HG03095 (cell line): ENCODE measurements around the gene KRT84.

ENCODE experiments used
- ATAC-seq: cut with Tn5 transposase; IDR thresholded peaks from one replicate; pipeline ENCODE4 v1.9.1; 2021; ENCODE audit warnings: moderate library complexity; ENCODE audit not compliant: unreplicated experiment

KRT84 gene

DNA sequence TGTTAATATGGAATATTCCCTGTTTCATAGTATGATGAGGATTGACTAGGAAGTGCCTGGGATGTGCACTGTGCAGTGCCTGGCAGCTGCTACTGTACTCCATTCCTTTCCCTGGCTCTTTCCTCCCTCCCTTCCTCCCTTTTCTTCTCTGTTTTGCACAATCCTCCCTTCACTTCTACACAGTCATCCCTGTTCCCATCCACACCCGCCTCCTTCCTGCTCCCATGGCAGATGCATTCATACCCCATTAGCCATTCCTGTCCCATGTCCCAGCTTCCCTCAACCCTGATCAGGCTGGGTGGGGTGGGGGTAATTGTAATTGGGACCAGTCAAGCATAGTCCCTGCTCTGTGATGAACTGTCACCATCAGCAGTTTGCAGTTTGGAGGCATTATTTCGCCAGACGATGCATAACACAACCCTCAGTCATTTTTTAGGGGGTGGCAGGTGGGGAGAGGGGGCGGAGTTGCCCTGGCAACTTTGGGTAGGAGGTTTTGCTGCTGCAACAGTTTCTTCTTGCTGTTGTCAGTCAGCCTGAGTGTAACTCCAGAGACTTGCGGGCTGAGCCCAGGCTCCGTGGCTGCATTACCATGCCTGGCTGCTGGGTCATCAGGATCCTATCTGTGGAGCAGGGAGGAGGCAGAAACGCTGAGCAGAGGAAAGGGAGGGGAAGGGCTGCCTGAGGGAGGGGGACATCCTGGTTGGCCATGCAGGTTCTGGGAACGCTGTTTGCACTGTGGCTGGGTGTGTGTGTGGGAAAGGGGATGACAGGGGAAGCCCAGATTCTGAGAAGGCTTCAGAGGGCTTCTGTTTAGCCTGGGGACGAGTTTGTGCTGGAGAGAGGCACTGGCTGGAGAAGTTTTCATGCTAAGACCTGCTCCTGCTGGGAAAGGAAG lies 4.1 kb upstream of the KRT84 start:
- ATAC-seq = no peak

DNA sequence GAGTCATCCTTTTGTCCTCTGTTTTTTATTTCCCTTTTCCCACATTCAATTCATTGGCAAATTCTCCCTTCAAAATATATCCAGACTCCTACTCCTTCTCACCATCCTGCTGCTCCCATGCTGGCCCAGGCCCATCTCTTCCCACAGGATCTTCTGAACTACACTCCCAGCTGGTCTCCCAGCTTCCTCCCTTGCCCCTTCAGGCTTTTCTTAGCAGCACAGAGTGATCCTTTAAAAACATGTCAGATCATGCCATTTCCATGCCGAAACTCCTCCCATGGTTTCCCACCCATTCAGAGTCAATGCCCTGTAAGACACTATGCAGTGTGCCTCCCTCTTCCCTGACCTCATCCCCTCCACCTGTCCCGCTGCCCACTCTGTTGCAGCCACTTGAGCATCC lies 2.4 kb upstream of the KRT84 start:
- no peak for ATAC-seq

DNA sequence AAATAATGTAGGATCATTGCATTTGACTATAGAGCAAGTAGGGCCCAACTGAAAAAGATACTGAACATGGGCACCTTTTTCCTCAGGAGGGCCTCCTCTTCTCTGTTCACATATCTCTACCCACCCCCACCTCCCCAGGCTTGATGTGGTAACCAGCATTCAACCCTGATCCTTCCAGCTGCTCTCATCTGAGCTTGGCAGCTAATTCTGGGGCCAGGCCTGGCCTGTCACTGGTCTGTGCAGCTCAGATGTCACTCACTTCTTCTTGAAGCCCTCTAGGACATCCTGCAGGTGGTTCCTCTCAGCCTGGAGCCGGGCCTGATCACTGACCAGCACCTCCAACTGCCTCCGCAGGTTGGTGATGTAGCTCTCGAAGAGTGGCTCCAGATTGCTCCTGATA lies 2.1 kb downstream of the KRT84 start:
- no peak for ATAC-seq

DNA sequence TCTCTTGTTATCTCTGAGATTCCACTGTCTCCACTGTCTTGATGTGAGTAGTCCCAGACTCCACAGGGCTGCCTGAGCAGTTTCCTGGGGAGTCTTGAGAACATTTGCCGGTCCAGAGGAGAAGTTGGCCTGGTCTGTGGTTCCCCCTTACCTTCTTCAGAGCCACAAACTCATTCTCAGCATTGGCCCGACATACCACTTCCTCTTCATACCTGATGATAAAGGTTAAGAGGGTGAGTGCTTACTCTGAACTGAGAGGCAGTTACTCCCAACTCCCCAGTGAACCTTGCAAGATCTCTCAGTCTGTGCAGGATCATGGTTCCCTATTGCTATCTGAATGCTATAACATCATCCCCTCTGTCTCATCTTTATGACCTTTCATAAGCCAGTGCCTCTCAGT lies 2.6 kb downstream of the KRT84 start:
- no peak for ATAC-seq

DNA sequence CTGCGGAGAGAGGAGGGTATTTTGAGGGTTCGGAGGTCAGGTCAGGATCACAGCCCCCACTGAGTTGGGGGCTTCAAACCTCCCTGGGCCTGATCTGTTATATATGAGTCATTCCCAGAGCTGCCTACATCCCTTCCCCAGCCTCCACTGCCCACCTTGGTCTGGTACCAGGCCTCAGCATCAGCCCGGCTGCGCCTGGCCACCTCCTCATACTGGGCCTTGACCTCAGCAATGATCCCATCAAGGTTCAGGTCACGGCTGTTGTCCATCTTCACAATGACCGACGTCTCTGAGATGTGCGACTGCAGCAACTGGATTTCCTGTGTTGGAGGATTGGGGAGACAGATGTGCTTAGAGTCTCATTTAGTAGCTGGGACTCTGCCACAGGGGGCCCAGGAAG lies 4.2 kb downstream of the KRT84 start:
- ATAC-seq = no peak

DNA sequence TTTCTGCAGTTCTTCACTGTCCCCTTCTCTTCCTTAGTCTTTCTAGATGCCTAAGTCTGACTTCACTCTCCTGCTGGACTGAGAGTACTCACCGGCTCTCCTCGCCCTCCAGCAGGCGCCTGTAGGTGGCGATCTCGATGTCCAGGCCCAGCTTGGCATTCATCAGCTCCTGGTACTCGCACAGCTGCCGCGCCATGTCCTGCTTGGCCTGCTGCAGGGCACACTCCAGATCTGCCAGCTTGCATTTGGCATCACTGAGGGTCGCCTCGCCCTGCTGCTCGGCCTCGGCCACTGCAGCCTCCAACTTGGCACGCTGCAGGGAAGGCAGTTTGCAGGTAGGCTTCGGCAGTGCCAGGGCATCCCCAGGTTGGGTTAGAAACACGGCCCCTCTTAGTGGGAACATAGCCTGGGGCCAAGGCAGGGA lies 5.2 kb downstream of the KRT84 start:
- no peak for ATAC-seq

DNA sequence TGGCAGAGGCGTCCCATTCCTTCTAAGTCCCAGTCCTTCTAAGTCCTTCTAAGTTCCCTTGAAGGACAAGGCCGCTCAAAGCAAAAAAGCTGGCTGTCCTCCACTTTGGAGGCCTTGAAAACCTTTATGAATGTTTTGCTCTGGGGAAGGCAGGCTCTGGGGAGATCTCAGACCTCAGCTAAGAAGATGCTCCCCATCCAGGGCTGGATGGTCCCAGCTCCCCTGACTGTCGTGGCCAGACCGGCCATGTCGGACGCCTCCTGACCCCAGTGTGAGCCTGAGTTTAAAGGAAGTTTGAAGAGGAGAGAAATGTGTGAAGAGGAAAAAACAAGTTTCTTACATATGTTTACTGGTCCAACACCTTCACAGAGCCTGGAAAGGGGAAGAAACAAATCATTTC lies 5.9 kb downstream of the KRT84 start:
- no peak for ATAC-seq

DNA sequence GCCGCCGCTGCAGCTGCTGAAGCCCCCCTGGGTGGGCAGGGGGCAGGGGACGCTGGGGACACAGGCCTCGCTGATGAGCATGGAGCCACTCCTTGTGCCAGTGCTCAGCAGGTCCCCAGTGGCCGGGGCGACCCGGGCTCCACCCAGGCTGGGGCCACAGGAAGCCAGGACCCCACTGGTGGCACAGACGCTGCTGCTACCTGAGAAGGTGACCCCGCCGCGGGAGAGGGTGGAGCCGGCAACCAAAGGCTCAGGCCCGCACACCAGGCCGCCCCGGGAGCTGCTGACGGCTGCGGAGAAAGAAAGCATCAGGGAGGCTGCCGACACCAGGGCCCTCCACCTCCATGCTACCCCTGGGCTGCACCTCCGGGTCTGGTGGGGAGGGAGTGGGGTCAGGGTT lies 7.4 kb downstream of the KRT84 start:
- ATAC-seq = no peak

DNA sequence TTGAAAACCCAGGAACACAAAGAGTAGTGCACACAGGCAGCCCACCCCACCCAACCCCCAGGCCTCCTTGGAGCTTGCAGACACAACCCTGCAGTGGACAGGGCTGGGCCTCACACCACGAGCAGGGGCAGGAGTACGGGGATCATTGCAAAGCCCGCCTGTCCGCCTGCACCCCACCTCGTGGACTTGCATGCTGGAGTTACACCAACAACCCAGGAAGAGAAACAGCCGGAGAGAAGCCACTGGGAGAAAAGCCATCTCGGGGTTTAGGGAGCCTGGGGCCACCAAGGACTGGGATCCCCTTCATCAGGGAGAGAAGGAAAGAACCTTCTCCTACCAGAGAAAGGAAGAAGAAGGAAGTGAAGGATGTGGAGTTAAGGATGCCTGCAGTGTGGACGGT lies 8.2 kb downstream of the KRT84 start:
- no peak for ATAC-seq

DNA sequence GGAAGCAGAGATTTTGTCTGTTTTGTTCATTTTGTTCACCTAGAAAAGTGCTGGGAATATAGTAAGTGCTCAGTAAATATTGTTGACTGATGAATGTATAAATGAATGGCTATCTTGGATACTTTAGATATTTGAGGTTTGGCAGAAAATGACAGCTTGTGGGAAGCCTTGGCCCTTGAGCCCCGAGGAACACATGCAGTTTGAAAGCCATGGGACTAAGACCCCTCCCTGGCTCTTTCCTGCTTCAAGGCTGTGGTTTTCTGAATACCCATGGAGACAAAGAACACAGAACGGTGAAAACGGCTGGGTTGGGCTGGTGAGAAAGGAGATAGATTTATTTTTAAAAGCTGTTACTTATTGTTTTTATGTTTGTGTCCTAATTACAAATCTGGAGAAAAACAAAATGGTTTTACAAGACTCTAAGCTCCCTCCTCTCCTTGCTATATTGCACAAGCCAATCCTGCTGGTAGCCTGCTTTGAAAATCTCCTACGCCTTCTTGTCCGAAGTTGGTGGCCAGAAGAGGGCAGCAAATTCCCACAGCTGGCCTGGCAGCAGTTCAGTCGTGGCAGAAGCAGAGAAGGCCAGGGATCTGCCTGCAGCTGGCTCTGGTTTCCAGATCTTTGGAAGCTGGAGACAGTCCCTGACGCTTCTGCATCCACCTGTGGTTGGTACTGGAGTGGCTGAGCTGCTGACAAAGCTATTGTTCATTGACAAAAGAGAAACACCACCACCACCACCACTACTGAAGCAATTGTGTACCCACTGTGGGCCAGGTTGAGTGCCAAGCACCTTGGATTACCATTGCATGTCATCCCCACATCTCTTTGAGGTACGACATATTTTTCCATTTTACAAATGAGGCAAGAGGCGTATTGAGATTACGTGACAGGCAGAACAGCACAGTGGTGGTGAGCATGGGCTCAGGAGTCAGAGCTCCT lies 13.0 kb downstream of the KRT84 start:
- no peak for ATAC-seq

DNA sequence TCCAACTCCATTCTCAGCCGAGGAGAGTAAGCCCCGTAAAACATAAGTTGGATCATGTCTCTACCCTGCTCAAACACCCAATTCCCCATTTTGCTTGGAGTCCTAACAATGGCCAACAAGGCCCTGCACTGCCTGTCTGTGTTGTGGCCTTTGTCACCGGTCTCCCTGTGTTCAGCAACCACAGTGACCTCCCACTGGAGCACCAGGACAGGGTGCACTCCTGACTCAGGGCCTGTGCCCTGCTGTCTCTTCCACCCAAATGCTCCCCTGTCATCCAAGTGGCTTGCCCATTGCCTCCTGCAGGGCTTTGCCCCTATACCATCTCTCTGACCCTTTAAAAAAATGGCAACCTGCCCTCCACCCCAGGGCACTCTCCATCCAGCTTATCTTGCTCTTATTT lies 13.7 kb downstream of the KRT84 start:
- no peak for ATAC-seq

DNA sequence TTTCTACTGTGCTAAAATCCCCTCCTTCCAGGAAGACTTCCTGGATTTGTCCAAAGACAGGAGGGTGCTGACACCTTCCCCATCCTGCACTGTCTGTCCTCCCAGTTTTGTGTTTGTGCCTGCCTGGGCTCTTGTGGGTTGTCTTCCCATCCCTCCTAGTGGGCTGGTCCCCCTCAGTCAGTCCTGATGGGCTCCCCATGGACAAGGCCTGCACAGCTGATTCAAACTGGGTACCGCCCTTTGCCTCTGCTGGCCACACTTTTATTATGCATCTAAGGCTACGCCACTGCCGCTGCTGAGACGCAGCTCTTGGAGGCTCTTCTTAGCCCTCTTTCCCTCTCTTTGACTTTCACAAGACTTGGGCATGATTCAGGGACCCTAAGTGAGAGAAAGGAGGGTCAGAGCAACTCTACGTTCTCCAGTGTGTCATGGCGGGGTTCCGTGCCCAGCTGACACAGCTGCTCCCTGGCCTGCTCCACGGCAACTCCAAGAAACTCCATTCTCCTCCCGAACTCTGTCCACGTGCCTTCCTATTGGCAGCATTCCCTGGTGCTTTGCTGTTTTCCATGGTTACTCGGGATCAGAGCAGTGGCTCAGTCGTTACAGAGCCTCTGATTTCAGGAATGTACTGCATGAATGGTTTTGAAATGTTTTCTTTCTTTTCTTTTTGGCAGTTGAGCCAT lies 14.4 kb downstream of the KRT84 start:
- ATAC-seq = no peak

DNA sequence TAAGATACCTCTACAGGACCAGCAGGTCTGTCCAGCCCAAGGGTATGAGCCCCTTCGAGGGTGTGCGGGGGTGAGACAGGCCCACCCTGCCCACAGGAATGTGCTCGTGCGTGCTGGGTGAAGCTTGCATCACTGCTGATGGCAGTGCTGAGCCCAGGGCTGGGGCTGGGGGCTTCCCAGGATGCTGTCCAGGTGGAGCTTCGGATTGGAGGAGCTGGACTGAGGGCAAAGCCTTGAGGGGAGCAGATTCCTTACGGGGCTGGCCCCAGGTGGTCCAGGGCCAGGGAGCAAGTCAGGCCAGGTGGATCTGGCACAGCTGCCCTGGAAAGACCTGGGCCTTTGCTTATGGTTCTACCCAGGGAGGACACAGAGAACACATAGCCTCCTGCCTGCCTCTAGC lies 15.6 kb downstream of the KRT84 start:
- no peak for ATAC-seq

DNA sequence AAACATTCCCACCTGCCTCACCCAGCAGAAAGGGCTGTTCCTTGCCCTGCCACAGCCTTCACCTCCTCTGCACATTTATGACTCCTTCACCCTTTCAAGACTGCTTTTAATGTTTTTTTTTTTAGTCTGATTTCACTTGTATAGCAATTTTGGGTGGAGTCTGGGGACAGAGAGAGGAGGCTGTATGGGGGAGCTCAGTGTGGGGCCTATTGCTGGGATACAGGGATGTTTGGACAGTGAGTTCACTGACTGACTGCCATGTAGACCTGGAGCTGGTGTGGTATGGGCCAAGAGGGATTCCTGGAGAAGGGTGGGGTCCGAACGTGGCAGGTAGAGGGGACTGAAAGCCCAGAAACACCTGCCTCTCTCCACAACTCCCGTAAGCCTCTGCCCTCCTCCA lies 16.2 kb downstream of the KRT84 start:
- no peak for ATAC-seq

DNA sequence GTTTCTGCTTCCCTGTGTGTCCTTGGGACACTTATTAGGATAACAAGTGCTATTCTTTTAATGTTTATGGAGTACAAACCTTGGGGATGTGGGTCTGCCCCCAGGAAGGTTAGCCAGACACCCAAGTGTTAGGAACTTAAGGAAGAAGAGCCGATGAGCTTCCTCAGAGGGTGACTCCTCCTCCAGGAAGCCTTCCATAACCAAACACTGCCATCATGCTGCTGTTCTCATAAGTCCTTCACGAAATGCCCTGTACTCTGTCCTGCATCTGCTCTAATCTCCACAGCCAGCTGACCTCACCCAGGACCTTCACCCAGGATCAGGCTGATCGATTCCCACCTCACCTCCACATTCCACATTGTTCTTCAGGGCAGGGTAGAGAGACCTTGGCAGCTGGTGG lies 16.9 kb downstream of the KRT84 start:
- no peak for ATAC-seq

DNA sequence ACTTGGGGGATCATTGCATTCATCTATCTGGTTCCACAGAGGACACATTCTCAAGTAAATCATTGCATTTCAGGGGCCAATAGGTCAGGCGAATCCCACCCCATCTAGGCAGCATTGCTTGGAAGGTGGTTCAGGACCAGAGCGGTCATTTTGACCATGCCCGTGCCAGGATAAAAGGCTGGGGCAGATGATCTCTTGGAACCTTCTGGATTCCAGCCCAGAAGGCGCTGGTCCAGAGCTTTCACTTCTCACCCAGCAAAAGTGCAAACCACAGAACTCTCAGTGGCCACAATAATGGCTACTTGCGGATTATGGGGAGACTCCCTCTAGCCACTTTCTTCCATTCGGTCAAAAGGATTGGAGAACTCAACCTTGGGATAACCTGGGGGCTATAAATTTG lies 17.6 kb downstream of the KRT84 start:
- no peak for ATAC-seq

DNA sequence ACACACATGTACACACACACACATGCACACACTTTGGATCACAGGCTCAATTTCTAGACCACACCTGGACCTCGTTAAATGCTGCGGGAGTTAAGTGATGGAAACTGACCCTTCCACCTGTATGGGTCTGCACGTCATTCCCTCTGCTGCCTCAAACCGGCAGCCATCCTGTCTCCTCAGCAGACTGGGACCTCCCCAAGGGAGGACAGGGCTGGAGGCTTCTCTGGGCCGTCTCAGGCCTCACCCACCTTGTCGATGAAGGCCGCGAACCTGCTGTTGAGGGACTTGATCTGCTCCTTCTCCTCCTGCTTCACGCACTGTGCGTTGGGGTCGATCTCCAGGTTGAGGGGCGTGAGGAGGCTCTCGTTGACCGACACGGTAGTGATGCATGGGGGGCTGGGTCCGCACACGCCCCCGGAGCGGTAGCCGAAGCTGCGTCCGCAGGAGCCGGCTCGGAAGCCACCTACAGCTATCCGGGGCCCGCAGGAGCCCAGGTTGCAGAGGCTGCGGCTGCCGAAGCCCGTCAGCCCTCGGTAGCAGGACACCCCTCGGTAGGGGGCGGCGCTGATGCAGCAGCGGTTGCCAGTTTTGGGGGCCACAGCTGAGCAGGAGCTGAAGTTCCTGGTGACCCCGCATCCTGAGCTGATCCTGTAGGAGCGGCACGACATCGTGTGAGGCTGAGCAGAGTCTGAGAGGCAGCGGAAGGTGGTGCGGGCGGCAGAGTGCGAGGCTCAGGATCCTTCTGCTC lies 18.5 kb downstream of the KRT84 start, which contains the start of gene KRT85:
TSS of gene KRT85 (minus strand) at position 744 of the 748 bp plus-strand sequence. CDS start at position 668, 76 bp downstream.
- no peak for ATAC-seq

DNA sequence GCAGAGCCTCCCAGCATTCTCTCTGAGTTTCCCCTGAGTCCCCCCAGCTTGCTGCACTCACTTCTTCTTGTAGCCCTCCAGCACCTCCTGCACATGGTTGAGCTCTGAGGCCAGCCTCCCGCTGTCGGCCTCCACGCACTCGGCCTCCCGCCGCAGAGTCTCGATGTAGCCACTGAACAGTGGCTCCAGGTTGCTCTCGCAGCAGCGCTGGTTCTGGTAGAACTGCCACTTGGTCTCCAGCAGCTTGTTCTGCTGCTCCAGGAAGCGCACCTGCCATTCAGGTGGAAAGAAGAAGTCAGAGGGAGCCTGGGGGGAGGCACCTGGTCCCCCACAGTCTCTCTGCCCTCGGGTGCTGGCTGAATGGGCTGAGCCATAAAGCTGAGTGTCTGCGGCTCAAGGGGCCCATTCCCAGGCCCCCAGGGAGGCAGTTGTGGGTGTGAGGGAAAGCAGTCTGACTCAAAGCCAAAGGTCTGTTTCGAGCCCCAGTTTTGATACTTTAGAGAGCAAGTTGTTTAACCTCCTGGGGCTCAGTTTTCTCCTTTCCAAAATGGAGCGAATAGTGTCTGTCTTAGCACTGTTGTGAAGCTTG lies 20.5 kb downstream of the KRT84 start:
- ATAC-seq = no peak

DNA sequence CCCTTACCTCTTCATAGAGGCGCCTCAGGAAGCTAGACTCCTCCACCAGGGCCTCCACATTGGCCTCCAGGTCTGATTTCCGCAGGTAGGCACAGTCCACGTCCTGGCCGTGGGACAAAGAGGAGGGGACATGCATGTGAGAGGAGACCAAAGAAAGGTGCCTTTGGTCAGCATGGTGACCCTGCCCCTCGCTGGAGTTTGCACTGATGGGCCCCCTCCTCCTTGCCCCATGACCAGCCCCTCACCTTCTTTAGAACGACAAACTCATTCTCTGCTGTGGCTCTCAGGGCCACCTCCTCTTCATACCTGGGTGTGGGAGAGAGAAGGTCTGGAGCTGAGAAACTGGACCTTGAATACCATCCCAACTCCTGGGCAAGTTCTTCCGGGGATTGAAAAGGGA lies 21.4 kb downstream of the KRT84 start:
- no peak for ATAC-seq

DNA sequence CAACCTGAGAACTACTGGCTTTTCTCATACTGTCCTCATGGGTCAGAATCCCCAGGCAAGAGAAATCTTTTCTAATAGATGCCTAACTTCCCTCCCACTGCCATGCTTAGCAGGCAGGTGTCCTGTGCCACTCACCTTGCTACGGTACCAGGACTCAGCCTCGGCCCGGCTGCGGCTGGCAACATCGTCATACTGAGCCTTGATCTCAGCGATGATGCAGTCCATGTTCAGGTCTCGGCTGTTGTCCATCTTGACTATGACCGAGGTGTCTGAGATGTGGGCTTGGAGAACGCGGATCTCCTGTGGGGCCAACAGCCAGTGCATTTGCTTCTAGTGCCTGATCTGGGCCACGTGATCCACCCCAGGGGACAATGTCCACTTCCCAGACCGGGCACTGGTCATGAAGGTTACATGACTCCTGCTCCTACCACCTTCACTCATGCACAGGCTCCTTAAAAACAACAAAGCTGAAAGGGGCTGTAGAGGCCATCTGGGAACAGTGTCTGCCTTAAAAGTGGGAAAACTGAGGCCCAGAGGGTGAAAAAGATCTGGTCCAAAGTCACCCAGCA lies 22.3 kb downstream of the KRT84 start:
- ATAC-seq = no peak
